T47D (cell line): Measurements from ENCODE around the gene HLCS.
A peak's percentile ranks its signal among the peaks of the same experiment; 100 is the strongest.
"Not testable (repeated sequence)": the region's sequence is repeated elsewhere in the genome, so short reads cannot be mapped to it uniquely, and the experiment has no call there.

Experiments used
- DNase-seq, 2 experiments: peaks; one replicate each; pipeline versions ENCODE4 v3.0.0 to v3.0.0-alpha.2; 2011 to 2012; ENCODE audit warnings: low read depth in 1 of 2, low spot score in 1 of 2
- JUND ChIP-seq: IDR thresholded peaks from 2 replicates; pipeline ENCODE4 v1.6.1; 2012; ENCODE audit warnings: low read depth
- in situ Hi-C: cut with HindIII; loops from 2 replicates; pipeline ENCODE4 v1.10.0; 2016; ENCODE audit warnings: low sequenced_read_pairs, low pct_unique_long_range_greater_than_20kb

The HLCS gene

DNA sequence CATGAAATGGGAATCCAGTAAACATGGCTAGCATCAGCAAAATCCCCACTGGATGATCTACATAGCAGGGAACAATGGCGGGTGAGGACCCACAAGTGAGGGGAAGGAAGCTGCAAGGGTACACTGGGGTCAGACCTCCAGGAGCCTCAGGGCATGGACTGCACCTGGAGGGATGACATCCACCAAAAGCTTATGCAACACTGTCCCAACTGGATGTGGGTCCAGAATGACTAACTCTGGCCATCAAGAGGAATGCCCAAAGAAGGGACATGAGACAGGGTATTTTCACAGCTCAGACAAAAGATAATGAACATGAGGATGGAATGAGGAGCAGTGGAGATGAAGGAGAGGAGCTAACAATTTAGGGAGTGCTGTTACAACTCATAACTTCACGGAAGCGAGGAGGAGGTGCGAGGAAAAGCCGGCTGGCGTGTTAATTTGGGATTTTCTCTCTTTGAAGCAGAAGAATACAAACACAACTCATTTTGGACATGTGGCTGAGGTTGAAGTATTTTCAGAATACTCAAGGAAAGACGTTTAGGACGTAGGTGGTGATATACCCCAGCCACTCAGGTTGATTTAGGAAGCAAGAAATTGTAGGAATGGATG lies 5.7 kb downstream of the HLCS start:
- in situ Hi-C loops = no loop called here
- DNase-seq = no peak
- no peak for TF ChIP-seq JUND

DNA sequence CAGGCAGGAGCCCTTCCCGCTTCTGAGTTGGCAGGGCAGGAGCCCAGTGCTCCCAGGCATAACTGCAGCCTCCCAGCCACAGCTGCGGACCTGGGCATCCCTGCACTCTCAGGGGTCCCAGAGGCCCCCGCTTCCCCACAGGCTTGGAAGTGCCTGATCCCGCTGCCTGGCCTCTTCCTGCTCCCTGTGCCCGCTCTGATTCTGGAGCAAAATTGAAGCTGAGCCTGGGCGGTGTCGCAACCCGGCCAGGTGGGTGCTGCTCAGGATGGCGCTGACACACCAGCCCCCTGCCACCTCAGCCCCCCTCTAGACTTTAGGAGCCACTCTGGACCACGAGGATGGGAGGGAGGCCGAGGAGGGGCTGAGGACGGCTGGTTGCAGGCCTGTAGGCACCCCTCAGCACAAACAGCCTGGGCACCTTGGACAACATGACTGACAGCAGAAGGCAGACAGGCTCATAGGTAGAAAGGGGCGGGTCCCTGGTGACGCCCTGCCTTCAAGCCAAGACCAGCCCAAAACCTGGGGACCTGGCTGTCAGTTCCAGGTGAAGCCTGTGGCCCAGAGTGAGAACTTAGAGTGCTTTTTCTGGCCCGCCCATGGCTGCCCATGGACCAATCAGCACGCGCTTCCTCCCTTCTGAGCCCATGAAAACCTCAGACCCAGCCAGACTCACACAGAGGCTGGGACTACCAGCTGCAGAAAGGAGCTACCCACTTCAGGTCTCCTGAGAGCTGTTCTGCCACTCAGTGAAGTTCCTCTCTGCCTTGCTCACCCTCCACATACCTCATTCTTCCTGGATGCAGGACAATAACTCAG lies 7.2 kb downstream of the HLCS start:
- no peak for TF ChIP-seq JUND
- DNase-seq = peak in 1 of 2 experiments; percentile 18
- in situ Hi-C loops = no loop called here

GRCh38 chr21:36955783-36956182 lies 10.7 kb downstream of the HLCS start:
- DNase-seq = no peak
- in situ Hi-C loops = no loop called here
- no peak for TF ChIP-seq JUND

DNA sequence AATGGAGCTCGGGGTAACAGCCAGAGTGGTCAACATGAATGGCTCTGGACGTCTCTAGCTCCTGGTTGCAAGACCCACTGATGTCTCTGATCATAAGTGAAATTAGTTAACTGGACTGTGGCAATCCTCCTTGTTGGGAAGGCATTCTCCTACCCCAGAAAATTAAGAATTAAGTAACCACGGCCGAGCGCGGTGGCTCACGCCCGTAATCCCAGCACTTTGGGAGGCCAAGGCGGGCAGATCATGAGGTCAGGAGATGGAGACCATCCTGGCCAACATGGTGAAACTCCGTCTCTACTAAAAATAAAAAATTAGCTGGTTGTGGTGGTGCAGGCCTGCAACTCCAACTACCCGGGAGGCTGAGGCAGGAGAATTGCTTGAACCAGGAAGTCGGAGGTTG lies 14.1 kb downstream of the HLCS start:
- in situ Hi-C loops, DNase-seq: not testable (repeated sequence)

DNA sequence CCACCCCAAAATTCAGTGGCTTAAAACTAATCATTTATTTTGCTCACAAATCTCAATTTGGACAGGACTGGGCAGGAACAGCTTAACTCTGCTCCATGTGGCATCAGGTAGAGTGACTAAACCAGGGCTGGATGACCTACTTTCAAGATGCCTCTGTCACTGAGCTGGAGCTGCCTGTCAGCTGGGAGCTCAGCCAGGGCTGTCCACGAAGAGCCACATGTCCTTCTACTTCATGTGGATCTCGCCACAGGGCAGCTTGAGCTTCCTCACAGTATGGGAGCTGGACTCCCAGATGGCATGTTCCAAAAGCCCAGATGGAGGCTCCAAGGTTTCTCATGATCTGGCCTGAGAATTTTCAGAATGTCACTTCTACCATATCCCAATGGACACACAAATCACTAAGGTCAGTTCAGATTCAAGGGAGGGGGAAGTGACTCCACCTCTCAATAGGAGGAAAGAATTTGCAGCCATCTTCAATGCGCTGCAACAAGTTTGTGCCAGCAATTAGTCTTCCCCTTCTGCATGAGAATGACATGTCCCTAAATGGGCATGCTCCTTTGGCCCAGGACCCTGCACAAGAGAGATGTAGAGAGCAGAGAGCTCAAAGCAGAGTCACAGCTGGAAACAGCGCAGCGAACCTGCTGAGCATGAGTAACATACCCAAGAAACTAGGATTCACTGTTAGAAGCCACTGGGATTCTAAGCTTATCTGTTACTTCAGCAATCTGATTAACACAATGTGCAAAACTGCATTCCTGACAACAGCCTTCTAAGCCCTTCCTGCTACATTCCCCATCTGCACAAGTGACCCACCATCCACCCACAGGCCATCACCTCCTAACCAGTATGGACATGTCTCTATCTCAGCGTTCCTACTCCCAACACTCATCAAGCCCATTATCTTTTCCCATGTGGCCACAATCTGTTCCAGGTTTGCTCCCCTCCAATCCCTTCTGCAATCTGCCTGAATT lies 17.0 kb downstream of the HLCS start:
- in situ Hi-C loops = no loop called here
- no peak for TF ChIP-seq JUND
- DNase-seq = no peak

- TF ChIP-seq JUND = no peak
- no peak for DNase-seq
- in situ Hi-C loops = no loop called here
Measured at GRCh38 chr21:36948686-36949085, 17.8 kb downstream of the HLCS start.

DNA sequence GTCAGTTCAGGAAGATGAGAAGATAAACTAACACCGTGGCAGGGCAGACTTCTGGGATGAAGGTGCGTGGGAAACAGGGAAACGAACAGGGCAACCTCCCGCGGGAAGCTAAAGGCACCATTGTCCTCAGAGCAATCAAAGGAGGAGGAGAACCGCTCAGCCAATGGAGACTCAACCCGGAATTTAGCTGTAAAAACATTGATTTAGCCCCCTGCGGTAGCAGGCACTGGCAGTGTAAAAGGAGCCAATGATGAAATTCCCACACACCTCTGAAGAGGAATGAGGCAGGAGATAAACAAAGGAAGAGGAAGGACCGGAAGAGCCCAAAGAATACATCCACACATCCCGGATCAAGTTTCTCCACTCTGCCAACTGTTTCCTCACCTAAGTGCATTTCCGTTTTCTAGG lies 19.5 kb downstream of the HLCS start:
- DNase-seq = no peak
- TF ChIP-seq JUND = no peak
- in situ Hi-C loops = no loop called here

DNA sequence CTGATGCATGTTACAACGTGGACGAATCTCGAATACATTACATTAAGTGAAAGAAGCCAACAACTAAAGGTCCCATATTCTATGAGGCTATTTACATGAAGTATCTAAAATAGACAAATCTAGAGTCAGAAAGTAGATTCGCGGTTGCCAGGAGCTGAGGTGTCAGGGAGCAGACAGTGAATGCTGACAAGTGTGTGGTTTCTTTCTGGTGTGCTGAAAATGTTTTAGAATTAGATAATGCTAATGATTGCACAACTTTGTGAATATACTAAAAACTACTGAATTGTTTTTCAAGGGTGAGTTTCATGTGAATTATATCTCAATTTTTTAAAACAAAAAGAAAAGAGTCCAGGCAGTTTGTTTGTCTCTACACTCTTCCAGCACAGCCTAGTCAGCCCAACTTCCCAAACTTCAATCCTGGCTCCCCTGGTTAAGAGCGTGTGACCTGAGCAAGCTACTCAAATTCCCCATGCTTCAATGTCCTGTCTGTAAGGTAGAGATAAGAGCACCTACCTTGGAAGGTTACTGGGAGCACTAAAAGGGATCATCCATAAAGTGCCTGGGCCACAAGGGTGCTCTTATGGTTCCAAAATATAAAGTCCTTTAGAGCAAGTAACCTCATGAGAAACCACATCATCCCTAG lies 20.9 kb downstream of the HLCS start:
- DNase-seq = no peak
- in situ Hi-C loops = no loop called here
- TF ChIP-seq JUND = no peak

DNA sequence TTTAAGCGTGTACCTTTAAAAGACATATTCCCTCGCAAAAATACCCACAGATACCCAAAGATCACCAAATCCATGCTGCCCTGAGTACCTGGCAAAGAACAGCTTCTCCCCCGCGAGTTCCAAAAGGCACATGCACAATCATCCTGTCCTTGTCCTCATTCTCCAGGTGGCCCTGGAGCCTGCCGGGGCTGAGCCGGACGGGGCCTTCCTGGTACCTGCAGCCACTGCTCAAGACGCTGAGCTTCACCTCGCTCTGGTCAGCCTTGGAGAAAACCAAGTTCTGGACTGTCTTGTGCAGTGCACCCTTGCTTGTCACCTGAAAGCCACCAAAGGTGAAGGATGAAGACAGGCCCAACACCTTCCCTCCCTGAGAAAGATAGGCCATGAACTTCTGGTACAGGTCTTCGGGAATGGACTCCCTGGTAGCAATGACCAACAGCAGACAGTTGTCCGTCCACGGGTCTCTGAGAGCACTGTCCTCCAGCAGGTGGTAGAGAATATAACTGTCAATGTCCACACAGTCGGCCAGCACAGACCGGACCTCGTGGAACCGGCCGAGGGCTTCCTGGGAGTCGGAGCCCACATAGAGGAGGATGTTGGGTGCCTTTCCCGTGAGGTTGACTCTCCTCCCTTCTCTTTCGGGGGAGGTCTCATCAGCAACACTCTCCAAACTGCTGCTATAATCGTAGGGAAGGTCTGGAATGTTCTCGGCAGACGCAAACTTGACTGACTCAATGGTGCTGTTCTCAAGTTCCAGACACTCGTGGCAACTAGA lies 29.9 kb downstream of the HLCS start:
- no peak for DNase-seq
- TF ChIP-seq JUND = no peak
- in situ Hi-C loops = no loop called here

- no peak for TF ChIP-seq JUND
- in situ Hi-C loops = no loop called here
- DNase-seq = no peak
Measured at GRCh38 chr21:36934864-36935420, 31.5 kb downstream of the HLCS start.

- DNase-seq = no peak
- in situ Hi-C loops = no loop called here
- no peak for TF ChIP-seq JUND
Measured at GRCh38 chr21:36932161-36932816, 34.2 kb downstream of the HLCS start.
